NCI-H1694 (cell line): Measurements from ENCODE around the gene FAM83G.
"Not testable (repeated sequence)": the region's sequence is repeated elsewhere in the genome, so short reads cannot be mapped to it uniquely, and the experiment has no call there.

ENCODE experiments used
- DNase-seq: peaks from one replicate; lab custom pipeline; 2025; lab: John Stamatoyannopoulos, UW

FAM83G gene

GRCh38 chr17:19023209-19023999 lies 18.8 kb upstream of the FAM83G start:
- no peak for DNase-seq

GRCh38 chr17:19022747-19023146 lies 18.2 kb upstream of the FAM83G start:
- no peak for DNase-seq

- DNase-seq, result no peak
Measured at GRCh38 chr17:19022128-19022527, 17.6 kb upstream of the FAM83G start.

DNA sequence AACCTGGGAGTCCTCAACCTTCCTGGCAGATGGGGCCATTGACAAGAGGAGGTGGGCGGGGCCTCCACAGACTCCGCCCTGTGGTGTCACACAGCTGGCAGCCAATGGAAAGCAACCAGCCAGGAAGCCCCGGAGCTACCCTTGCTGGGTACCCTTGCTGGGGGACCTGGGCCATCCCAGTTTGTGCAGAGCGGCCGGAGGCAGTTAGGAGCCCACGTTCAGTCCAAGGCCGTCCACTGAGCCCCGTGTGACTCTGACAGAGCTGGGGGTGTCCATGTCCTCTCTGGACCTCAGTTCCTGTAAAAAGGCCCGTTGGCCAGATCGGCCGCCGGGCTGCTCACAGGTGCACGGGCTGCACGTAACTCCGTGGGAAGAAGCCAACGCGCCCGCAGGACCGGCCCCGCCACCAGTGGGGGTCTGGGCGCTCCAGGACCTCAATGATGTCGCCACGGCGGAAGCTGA lies 17.1 kb upstream of the FAM83G start:
- no peak for DNase-seq

DNA sequence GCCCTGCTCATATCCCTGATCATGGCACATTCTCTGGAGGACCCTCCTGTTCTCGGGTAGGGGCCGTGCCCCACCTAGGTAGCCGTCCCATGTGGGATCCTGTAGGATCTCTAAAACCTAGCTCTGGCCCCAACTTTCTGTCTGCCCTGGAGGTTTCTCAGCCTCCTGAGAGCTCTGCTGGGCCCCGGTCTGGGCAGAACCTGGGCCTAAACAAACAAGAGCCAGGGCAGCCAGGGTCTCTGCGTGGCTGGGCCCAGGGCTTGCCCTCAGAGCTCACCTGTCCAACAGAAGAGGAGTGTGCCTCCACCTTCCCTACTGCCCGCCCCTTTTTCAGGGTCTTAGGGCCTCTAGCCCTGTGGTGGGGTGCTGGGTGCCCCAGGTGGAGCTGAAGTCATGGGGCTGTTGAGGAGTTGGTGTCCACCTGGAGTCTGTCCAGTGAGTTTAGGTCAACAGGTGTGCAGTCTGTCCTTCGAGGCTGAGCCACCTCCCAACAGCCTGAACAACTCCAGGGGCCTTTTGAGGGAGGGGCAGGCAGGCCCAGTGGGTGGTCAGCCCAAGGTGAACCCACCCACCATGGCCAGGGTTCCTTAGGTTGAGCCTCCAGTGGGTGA lies 16.6 kb upstream of the FAM83G start:
- DNase-seq, result not testable (repeated sequence)

- no peak for DNase-seq
Measured at GRCh38 chr17:19020016-19020415, 15.5 kb upstream of the FAM83G start.

DNA sequence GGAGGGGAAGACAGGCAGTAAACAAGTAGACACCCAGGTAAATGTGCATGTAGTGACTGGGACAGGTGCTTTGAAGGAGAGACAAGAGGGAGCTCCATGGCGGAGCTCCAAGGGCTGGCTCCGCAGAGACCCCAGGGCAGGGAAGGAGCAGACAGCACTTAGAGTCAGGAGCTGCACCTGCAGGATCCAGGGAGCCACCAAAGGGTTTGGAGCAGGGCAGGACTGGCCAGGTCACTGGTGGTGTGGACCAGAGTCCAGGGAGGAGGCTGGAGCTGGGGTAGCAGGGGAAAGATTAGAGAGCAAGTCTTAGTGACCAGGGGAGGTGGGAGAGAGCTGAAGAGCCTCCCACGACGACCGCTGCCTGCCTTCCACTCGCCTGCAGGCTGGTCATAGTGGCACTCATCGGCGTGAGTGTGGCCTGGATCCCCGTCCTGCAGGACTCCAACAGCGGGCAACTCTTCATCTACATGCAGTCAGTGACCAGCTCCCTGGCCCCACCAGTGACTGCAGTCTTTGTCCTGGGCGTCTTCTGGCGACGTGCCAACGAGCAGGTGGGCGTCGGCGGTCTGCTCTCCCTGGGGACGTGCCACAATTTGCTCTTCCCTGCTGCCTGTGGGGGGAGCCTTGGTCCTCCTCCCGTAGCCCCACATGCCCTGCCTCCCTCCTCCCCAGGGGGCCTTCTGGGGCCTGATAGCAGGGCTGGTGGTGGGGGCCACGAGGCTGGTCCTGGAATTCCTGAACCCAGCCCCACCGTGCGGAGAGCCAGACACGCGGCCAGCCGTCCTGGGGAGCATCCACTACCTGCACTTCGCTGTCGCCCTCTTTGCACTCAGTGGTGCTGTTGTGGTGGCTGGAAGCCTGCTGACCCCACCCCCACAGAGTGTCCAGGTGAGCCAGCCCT lies 14.7 kb upstream of the FAM83G start:
- no peak for DNase-seq

- DNase-seq, result no peak
Measured at GRCh38 chr17:19018600-19018950, 14.0 kb upstream of the FAM83G start.

DNA sequence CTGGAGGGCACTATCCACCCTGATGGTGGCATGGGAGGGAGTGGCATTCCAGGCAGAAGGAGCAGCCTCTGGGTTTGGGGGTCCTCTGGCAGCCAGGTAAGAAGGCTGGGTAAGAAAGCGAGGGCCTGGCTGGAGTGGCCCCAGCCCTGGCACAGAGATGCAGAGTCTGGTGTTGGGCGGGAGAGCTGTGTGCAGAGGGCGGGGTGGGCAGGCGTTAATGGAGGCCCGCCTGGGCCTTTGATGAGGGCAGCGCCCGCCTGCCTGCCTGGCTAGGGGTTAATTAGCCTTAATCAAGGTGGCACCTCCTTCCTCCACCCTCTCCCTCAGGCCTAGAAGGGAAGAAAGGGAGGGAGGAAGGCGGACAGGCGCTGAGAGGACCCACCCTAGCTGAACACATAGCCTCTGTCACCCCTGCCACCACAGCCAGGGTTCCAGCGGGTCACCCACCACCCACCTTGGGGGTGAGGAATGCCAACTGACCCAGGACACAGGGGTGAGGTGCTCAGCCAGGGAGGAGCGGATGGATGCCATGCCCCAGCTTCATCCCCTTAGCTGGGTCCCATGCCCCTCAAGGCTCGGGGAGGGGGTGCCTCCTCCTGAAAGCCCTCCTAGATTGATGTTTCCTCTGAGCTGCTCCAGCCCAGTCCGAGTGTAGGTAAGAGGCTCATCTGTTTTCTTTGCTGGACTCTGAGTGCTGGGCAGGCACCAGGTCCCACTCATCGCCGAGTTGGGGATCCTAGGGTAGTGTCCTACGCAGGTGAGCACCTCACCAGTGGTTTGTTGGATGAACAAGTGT lies 13.4 kb upstream of the FAM83G start:
- DNase-seq, result no peak

GRCh38 chr17:19017401-19017800 lies 12.8 kb upstream of the FAM83G start:
- DNase-seq, result no peak

DNA sequence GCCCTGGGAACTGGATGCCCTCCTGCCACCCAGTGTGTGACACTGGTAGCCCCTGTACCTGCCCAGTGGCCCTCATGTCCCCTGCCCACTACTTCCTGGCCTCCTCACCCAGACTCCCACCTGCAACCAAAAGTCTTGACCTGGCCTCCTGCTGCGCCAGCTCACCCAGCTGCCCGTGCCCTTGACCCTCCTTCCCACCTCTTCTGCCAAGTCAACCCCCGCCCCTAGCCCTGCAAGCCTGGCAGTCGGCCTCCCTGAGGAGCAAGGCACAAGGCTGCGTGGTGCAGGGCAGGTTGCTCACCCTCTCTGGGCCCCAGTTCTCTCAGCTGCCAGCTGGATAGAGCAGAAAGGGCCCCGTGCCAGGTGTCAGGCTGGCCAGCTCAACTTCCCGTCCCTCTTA lies 12.3 kb upstream of the FAM83G start:
- DNase-seq, result no peak

- peak; percentile 60 for DNase-seq
Measured at GRCh38 chr17:19016297-19016696, 11.7 kb upstream of the FAM83G start.

DNA sequence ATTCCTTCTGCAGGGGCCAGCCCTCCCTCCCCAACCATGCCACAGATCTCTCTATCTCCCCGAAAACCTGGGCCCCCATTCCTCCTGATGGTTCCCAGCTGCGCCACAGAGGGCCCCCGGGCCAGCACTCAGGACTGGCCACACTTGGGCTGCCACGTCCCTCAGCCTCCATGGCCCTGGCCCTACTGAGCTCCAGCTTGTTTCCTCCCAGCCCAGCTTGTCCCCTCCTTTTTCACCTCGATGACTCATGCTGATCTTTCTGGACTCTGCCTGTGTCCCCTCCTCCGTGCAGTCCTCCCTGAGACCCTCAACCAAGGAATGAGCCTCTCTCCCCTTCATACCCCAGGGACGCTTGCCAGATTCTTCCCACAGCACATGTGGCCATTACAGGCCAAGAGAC lies 10.9 kb upstream of the FAM83G start:
- DNase-seq, result no peak

DNA sequence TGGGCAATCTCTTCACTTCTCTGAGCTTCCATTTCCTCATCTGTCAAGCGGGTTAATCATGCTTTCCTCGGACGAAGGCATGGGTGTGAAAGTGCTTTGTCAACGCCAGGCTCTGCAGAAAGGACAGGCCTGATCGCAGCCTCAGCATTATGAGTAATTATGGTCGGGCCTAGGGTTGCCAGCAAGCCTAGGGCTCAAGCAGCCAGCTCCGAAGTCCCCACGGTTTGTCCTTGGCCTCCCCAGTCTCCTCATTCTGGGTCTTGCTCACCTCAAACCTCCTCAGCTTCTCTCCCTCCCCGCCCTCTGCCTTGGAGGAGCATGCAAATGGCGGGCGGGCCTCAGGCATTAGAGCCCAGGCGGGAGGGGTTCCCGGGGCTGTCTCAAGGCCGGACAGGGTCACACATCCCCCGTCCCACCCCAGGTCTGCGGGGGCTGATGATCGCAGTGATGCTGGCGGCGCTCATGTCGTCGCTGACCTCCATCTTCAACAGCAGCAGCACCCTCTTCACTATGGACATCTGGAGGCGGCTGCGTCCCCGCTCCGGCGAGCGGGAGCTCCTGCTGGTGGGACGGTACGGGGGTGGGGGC lies 10.2 kb upstream of the FAM83G start:
- DNase-seq, result no peak

- DNase-seq, result no peak
Measured at GRCh38 chr17:19013806-19014627, 9.5 kb upstream of the FAM83G start.

GRCh38 chr17:19013226-19013625 lies 8.7 kb upstream of the FAM83G start:
- DNase-seq, result no peak

- DNase-seq, result no peak
Measured at GRCh38 chr17:19012171-19013080, 7.9 kb upstream of the FAM83G start.

DNA sequence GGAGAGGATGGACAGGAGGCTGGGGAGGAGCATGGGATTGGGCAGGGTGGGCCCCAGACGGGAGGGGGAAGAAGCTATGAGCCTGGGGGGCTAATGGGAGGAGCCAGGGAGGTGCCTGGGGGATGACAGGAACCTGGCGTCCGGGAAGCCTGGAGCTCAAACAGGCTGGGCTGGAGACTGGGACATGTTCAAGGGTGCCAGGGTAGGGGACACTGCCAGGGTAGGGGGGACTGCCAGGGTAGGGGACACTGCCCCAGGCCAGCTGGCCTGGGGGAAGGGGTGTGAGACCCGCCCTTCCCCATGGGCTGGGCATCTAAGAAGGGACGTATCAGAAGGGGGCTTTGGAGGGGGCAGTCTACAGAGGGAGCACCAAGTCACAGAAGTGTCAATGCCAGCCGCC lies 7.0 kb upstream of the FAM83G start:
- DNase-seq, result no peak

DNA sequence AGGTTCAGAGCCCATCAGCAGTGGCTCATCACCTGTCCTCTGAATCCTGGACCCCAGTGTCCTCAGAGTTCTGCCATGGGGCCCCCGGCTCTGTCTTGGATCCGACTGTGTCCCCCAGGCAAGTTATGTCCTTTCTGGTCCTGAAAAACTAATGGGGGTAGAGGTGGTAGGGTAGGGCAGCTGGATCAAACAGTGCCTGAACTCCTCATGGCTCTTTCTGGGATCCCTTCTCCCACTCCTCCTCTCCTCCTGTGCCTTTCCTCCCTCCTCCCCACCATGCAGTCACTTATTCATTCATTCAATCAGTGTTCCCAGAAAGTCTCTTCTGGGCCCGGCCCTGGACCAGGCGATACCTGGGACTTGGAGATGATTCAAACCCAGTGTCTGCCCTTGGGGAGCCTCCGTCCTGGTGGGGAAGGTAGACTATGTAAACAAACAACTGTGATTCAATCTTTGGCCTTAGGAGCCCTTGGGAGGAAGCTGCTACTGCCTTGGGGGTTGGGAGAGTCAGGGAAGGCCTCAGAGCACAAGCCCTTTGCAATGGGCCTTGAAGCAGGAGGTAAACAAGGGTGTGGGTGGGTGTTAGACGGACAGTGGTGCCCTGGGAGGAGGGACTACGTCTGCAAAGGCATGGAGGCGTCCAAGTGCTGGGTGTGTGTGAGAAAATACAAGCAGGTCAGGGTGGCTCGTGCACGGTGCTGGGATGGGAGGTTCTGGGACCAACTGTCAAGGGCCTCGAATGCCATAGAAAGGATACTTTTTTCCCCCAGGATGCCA lies 6.4 kb upstream of the FAM83G start:
- DNase-seq, result no peak
